Body of pancreas (tissue), 4 donors: Measurements from ENCODE around the gene BBS5. TPM values are rescaled to one million over a fixed set of nuclear protein-coding genes. Genes with fewer than 3 reads are reported as not detected.

Experiments
- ATAC-seq: fragments of 150-250 bp; one replicate; pipeline ENCODE4 v1.9.1; 2016
- DNase-seq, 4 donors: peaks; one replicate each; pipeline ENCODE4 v3.0.0-alpha.2; 2019
- H3K27ac ChIP-seq, 4 donors: fragments of 200-600 bp; sonication (generic); 1 replicate in 3 of 4; 2 replicates in 1 of 4; pipeline versions ENCODE4 v1.5.1 to v1.6.1; 2016 to 2019; ENCODE audit warnings: mild to moderate bottlenecking in 1 of 4, mixed read lengths in 1 of 4, moderate library complexity in 1 of 4
- H3K27me3 ChIP-seq, 2 donors: fragments of 200-600 bp; sonication (generic); one replicate each; pipeline ENCODE4 v1.6.0; 2016; ENCODE audit warnings: mild to moderate bottlenecking in 1 of 2
- H3K36me3 ChIP-seq, 2 donors: fragments of 200-600 bp; sonication (generic); replicated peaks in 1 of 2; 2 replicates each; pipeline ENCODE4 v1.5.1; 2016; ENCODE audit warnings: low read depth in 2 of 2; ENCODE audit not compliant: insufficient read depth in 1 of 2
- H3K4me1 ChIP-seq: fragments of 200-600 bp; sonication (generic); one replicate; pipeline ENCODE4 v1.6.0; 2016
- H3K4me3 ChIP-seq, 2 donors: fragments of 200-600 bp; sonication (generic); 1 replicate in 1 of 2; 2 replicates in 1 of 2; pipeline ENCODE4 v1.5.1; 2016 to 2019
- H3K9me3 ChIP-seq, 3 donors: fragments of 200-600 bp; sonication (generic); 1 replicate in 2 of 3; 2 replicates in 1 of 3; pipeline ENCODE4 v1.5.1; 2016
- POLR2A ChIP-seq, 3 donors: fragments of 450-650 bp; IDR thresholded peaks; one replicate each; pipeline ENCODE4 v1.6.1; 2016; ENCODE audit warnings: antibody characterized with exemption in 3 of 3, mild to moderate bottlenecking in 2 of 3
- WGBS, 2 donors: methylation state at CpG; one replicate each; pipeline ENCODE4 v1.1.5; 2017; 5-methylcytosine and 5-hydroxymethylcytosine counted together
- intact Hi-C: fragments of 100-400 bp; cut with DNase I; formaldehyde crosslinking; loops from one replicate; pipeline ENCODE4 v1.15.1; 2023
- total RNA-seq, 2 donors: library from RNA; depleted of rRNA; stranded (reverse); fragments of >200 nt; gene quantifications; one replicate each; pipeline ENCODE4 v1.1.0, GENCODE V29; 2016
- TF ChIP-seq, protein P1 (sequence below), 7 experiments: fragments of 450-650 bp in 4 of 7; fragments of 200-600 bp in 3 of 7; sonication (generic) in 3 of 7; IDR thresholded peaks; one replicate each; pipeline ENCODE4 v1.5.1; 2016 to 2019; ENCODE audit warnings: antibody characterized with exemption in 7 of 7

BBS5 gene
- total RNA-seq, 2 donors from 2014 or later: 8.2 to 16.3 TPM

DNA sequence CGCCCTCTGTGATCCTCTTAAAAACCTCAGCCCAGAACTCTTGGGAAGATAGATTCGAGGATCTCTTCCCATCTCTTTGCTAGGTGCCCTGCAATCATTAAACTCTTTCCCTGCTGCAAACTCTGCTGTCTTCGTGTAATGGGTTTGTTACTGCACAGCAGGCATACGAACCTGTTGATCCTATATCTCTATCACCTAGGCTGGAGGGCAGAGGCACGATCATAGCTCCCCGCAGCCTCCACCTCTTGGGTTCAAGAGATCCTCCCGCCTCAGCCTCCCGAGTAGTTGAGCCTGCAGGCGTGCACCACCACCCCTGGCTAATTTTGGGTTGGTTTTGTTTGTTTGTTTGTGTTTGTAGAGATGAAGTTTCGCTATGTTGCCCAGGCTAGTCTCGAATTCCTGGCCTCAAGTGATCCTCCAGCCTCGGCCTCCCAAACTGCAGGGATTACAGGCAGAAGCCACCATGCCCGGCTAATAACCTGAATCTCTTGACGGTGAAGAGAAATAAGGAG lies 493 bp upstream of the BBS5 start:
- peak overlapping the region in 1 of 2 donors; percentile 60 for H3K4me3 ChIP-seq
- intact Hi-C loops: no loop called here
- peaks cover 0 to 2% of the 10 kb centered on the region in 2 donors for H3K36me3 ChIP-seq
- no peaks in the 10 kb centered on the region for H3K27me3 ChIP-seq
- WGBS, 2 donors: 68 to 75% methylated on average over 14 of the region's 14 CpGs
- no peak for TF ChIP-seq POLR2A (IDR thresholded peaks at IDR 0.05)
- TF ChIP-seq, protein P1, sequence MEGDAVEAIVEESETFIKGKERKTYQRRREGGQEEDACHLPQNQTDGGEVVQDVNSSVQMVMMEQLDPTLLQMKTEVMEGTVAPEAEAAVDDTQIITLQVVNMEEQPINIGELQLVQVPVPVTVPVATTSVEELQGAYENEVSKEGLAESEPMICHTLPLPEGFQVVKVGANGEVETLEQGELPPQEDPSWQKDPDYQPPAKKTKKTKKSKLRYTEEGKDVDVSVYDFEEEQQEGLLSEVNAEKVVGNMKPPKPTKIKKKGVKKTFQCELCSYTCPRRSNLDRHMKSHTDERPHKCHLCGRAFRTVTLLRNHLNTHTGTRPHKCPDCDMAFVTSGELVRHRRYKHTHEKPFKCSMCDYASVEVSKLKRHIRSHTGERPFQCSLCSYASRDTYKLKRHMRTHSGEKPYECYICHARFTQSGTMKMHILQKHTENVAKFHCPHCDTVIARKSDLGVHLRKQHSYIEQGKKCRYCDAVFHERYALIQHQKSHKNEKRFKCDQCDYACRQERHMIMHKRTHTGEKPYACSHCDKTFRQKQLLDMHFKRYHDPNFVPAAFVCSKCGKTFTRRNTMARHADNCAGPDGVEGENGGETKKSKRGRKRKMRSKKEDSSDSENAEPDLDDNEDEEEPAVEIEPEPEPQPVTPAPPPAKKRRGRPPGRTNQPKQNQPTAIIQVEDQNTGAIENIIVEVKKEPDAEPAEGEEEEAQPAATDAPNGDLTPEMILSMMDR (IDR thresholded peaks at IDR 0.05): no peak
- ATAC-seq (no peak), DNase-seq (peak in 1 of 4 donors; percentile 5)
- no peaks in the 10 kb centered on the region for H3K9me3 ChIP-seq
- H3K27ac ChIP-seq: peak overlapping the region in 3 of 4 donors; percentile 57 to 71 (median 69)
- H3K4me1 ChIP-seq: peaks cover 14% of the 10 kb centered on the region

DNA sequence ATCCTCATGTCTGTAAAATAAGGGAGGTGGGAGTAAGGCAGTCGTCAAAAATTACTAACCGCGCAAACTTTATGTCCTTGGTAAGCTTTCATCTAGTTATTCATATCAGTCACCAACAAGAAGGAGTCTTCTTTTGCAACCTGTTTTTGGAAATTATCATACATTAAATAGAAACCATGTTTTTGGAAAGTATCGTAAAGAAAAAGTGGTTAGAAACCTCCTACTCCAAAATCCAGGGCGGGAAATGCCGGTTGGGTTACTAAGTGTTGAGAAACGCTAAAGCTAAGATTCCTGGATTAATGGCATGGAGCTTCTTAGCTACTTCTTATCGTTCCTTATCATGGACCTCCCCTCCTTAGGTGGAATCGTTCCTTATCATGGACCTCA lies 778 bp downstream of the BBS5 start:
- TF ChIP-seq, protein P1 (IDR thresholded peaks at IDR 0.05): no peak
- no peak for TF ChIP-seq POLR2A (IDR thresholded peaks at IDR 0.05)

DNA sequence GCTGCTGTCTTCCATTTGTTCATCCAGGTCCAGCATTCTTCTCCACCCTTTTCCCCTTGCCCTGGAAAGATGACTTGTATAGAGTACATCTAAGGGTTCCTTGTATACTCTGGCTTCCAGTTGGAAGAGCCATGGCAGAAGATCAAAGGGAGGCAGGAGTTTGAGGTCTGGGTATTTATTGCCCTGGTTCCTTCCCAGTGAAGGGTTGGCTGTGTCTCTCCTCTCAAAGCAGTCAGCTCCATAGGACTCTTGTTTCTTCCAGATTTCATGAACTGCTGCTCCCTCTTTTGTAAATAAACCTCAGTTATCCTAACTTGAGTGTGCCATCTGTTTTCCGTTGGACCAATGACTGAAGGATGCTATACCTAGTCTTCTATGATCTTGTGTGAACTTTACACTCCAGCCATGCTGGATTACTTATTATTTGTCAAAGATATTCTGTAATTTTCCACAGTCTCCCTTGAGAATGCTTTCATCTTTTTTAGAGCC lies 6.4 kb downstream of the BBS5 start:
- 77 to 93% methylated on average over 1 of the region's 1 CpG for WGBS, 2 donors
- H3K4me3 ChIP-seq: no peak overlapping the region
- no peak overlapping the region for H3K27ac ChIP-seq
- no peaks in the 10 kb centered on the region for H3K9me3 ChIP-seq
- TF ChIP-seq, protein P1 (IDR thresholded peaks at IDR 0.05): no peak
- no peak for TF ChIP-seq POLR2A (IDR thresholded peaks at IDR 0.05)
- no peak for DNase-seq
- peaks cover 0 to 8% of the 10 kb centered on the region in 2 donors for H3K36me3 ChIP-seq
- no peaks in the 10 kb centered on the region for H3K4me1 ChIP-seq
- intact Hi-C loops: no loop called here
- no peak for ATAC-seq
- H3K27me3 ChIP-seq: no peaks in the 10 kb centered on the region

More for the DNA sequence above, 778 bp downstream of the BBS5 start:
- 17 to 19% methylated on average over 9 of the region's 9 CpGs for WGBS, 2 donors
- peak overlapping the region in 3 of 4 donors; percentile 57 to 71 (median 69) for H3K27ac ChIP-seq
- H3K9me3 ChIP-seq: no peaks in the 10 kb centered on the region
- DNase-seq (no peak), ATAC-seq (no peak)
- peak overlapping the region; percentile 30 to 60 for H3K4me3 ChIP-seq
- H3K36me3 ChIP-seq: peaks cover 0 to 2% of the 10 kb centered on the region in 2 donors
- H3K4me1 ChIP-seq: peaks cover 14% of the 10 kb centered on the region
- intact Hi-C loops: no loop called here
- no peaks in the 10 kb centered on the region for H3K27me3 ChIP-seq

DNA sequence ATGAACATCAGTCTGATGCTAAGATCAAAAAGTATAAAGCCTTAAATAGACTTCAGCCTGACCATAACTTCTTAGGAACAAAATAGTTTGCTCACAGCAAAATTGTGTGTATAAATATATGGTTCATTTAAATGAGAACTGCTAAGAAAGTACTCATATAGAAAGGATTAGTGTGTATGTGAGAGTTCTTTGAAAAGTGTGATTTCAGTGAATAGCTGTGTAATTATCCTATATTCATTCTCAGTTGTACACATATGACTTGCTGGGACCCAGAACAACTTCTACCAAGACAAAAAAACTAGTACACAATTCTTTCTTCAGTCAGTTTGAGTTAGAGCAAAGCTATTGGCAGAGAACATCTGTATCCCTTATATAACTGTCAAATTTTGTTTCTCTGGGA lies 7.2 kb downstream of the BBS5 start:
- TF ChIP-seq, protein P1 (IDR thresholded peaks at IDR 0.05): no peak
- no peak for TF ChIP-seq POLR2A (IDR thresholded peaks at IDR 0.05)
- Histone ChIP-seq H3K9me3 (no peaks in the 10 kb centered on the region), H3K27ac (no peak overlapping the region), H3K4me1 (no peaks in the 10 kb centered on the region), H3K36me3 (peaks cover 0 to 8% of the 10 kb centered on the region in 2 donors), H3K27me3 (no peaks in the 10 kb centered on the region), H3K4me3 (no peak overlapping the region)
- no peak for DNase-seq
- ATAC-seq: no peak
- intact Hi-C loops: no loop called here

DNA sequence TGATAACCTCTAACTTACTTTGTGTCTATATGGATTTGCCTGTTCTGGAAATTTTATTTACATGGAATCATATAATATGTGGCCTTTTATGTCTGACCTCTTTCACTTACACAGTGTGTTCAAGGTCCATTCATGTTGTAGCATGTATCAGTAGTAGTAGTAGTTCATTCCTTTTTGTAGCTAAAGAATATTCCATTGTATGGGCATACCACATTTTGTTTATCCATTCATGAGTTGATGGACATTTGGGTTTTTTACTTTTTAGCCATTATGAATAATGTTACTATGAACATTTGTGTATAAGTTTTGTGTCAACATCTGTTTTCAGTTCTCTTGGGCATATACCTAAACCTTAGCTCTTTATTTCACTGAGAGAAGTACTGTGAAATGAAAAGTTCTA lies 11.5 kb downstream of the BBS5 start:
- TF ChIP-seq, protein P1 (IDR thresholded peaks at IDR 0.05): no peak
- Histone ChIP-seq H3K9me3 (no peaks in the 10 kb centered on the region), H3K27me3 (no peaks in the 10 kb centered on the region), H3K4me1 (no peaks in the 10 kb centered on the region), H3K27ac (no peak overlapping the region), H3K36me3 (peaks cover 0 to 7% of the 10 kb centered on the region in 2 donors), H3K4me3 (no peak overlapping the region)
- intact Hi-C loops: no loop called here
- ATAC-seq (no peak), DNase-seq (no peak)
